ENCODE results near the gene AVPR2.

DNA sequence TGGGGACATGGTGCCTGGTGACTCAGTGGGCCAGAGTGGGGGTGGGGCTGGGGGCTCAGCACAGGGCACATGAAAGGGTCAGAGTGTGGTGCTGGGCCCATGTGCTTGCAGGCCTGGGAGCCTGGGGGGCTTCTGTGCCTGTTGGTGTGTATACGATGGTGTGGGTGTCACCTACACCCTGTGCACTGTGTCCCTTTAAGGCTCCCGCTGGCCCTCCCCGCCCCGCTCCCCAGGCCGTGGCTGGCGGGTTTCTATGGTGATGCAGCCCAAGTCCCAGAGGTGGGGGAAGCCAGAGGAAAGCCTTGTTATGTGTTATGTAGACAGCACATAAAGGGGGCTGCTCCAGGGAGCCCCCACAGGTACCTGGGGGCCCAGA is 24.0 kb upstream of the AVPR2 start:
- TF ChIP-seq, protein P1, sequence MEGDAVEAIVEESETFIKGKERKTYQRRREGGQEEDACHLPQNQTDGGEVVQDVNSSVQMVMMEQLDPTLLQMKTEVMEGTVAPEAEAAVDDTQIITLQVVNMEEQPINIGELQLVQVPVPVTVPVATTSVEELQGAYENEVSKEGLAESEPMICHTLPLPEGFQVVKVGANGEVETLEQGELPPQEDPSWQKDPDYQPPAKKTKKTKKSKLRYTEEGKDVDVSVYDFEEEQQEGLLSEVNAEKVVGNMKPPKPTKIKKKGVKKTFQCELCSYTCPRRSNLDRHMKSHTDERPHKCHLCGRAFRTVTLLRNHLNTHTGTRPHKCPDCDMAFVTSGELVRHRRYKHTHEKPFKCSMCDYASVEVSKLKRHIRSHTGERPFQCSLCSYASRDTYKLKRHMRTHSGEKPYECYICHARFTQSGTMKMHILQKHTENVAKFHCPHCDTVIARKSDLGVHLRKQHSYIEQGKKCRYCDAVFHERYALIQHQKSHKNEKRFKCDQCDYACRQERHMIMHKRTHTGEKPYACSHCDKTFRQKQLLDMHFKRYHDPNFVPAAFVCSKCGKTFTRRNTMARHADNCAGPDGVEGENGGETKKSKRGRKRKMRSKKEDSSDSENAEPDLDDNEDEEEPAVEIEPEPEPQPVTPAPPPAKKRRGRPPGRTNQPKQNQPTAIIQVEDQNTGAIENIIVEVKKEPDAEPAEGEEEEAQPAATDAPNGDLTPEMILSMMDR (IDR thresholded peaks at IDR 0.05; ENCODE audit: low read depth, low read length): no peak
- TF ChIP-seq MYC (IDR thresholded peaks at IDR 0.05; ENCODE audit: low read depth, low read length) (no peak), POLR2A (IDR thresholded peaks at IDR 0.05; ENCODE audit: extremely low read depth, insufficient read length) (no peak)
